Measurements from ENCODE around the gene TRAF2.

Gene TRAF2

DNA sequence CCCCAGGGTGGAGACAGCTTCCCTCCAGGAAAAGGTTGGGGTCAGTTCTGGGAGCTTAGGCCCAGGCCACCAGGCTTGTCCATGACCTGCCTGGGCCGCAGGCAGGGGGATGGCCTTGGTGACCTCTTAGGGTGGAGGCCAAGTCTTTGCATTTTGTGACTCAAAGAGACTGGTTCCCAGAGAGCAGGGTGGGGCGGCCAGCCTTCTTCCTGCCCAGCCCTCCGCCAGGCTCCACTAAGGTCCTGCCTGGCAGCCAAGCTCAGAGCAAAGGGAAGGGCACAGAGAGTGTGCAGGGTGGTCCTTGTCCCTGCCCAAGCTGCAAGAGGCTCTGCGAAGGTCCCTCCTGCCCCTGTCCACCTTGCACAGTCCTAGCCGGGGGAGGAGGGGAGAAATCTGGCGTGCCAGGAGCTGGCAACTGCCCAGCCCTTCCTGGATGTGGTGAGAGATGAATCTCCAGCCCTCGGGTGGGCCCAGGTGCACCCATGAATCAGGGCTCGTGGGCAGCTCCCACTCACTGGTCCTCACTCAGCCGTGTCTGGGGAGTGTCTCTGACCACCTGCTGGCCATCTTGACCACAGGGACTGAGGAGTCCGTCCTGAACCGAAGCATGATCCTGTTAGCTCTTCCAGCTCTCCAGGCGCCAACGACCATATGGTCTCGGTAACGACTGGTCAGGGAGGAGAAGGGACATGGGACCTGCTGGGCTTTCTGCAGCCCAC is 88.7 kb downstream of the TRAF2 start:
- H3K27me3 ChIP-seq (ENCODE audit: low read depth, low read length) = no peaks in the 10 kb centered on the region
- no peaks in the 10 kb centered on the region for H3K36me3 ChIP-seq (ENCODE audit: control insufficient read depth in 1 of 2, insufficient read depth in 2 of 2, low read length in 2 of 2)
- H3K9me3 ChIP-seq (ENCODE audit: control insufficient read depth in 1 of 2, low read length in 2 of 2) = no peaks in the 10 kb centered on the region
- H3K27ac ChIP-seq (ENCODE audit: low read length) = no peak overlapping the region
- H3K4me3 ChIP-seq (ENCODE audit: low read depth in 1 of 2, low read length in 2 of 2) = no peak overlapping the region
- H3K4me1 ChIP-seq (ENCODE audit: control insufficient read depth in 1 of 2, insufficient read depth in 2 of 2, low read length in 2 of 2) = peaks cover 0 to 19% of the 10 kb centered on the region in 2 donors

DNA sequence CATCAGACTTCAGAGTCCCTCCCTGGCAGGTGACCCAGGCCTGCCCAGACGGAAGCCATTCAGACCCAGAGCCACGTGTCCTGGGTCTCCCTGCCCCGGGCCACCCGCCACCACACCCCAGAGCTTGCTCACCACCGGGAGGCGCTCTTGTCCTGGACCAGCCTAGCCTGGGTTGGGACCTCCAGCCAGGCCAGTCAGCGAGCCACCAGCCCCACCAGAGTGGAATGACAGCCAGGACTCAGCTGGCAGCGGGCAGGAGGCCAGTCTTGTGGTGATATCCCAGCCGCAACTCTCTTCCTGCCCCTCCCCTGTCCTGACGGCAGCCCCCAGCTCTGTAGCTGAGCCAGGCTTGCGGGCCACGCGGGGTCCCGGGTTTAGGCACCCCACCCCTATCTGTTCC is 89.3 kb downstream of the TRAF2 start:
- Histone ChIP-seq H3K4me1 (ENCODE audit: control insufficient read depth in 1 of 2, insufficient read depth in 2 of 2, low read length in 2 of 2) (peaks cover 0 to 19% of the 10 kb centered on the region in 2 donors), H3K4me3 (ENCODE audit: low read depth in 1 of 2, low read length in 2 of 2) (no peak overlapping the region), H3K36me3 (ENCODE audit: control insufficient read depth in 1 of 2, insufficient read depth in 2 of 2, low read length in 2 of 2) (no peaks in the 10 kb centered on the region), H3K27me3 (ENCODE audit: low read depth, low read length) (no peaks in the 10 kb centered on the region), H3K27ac (ENCODE audit: low read length) (no peak overlapping the region), H3K9me3 (ENCODE audit: control insufficient read depth in 1 of 2, low read length in 2 of 2) (no peaks in the 10 kb centered on the region)

Measured in muscle layer of duodenum (tissue), 2 donors.